ENCODE data around the gene BBS9. TPM values are rescaled to one million over a fixed set of nuclear protein-coding genes. Genes with fewer than 3 reads are reported as not detected.

The BBS9 gene
- polyA plus RNA-seq, 3 donors from 2014 or later, result 5.9 to 12.3 (median 10.8) TPM

- Mint-ChIP-seq H3K9me3 (no peaks in the 10 kb centered on the region), H3K4me3 (peak overlapping the region; percentile 85 to 91 (median 90)), H3K36me3 (no peaks in the 10 kb centered on the region), H3K27me3 (ENCODE audit: low read depth in 3 of 3) (peaks cover 4 to 18% (median 10%) of the 10 kb centered on the region in 3 donors), H3K27ac (peak overlapping the region in 4 of 6 donors; percentile 28 to 82 (median 64)), H3K4me1 (peaks cover 45 to 66% of the 10 kb centered on the region in 2 donors)
- peak in 2 of 3 donors; percentile 13 to 31 for DNase-seq
These were observed 22.0 kb upstream of the BBS9 start for GRCh38 chr7:33107136-33108066.

GRCh38 chr7:33108554-33109004 is 20.8 kb upstream of the BBS9 start:
- H3K9me3 Mint-ChIP-seq, result no peaks in the 10 kb centered on the region
- H3K4me3 Mint-ChIP-seq, result peak overlapping the region; percentile 85 to 91 (median 90)
- peaks cover 43 to 59% of the 10 kb centered on the region in 2 donors for H3K4me1 Mint-ChIP-seq
- H3K27ac Mint-ChIP-seq, result peak overlapping the region; percentile 49 to 85 (median 77)
- H3K36me3 Mint-ChIP-seq, result no peaks in the 10 kb centered on the region
- DNase-seq, result no peak
- H3K27me3 Mint-ChIP-seq (ENCODE audit: low read depth in 3 of 3), result peaks cover 4 to 22% (median 10%) of the 10 kb centered on the region in 3 donors

GRCh38 chr7:33109005-33109757 is 20.2 kb upstream of the BBS9 start, which contains the start of gene RP9:
Gene RP9, minus strand, starts transcription at chr7:33109404. Its CDS starts 32 bp downstream, at chr7:33109372.
- Mint-ChIP-seq H3K36me3 (no peaks in the 10 kb centered on the region), H3K27me3 (ENCODE audit: low read depth in 3 of 3) (peaks cover 4 to 24% (median 11%) of the 10 kb centered on the region in 3 donors), H3K27ac (peak within 1 kb of the TSS; percentile 49 to 85 (median 77)), H3K4me1 (peaks cover 38 to 53% of the 10 kb centered on the region in 2 donors), H3K4me3 (peak within 1 kb of the TSS; percentile 85 to 91 (median 90)), H3K9me3 (no peaks in the 10 kb centered on the region)
- peak; percentile 74 to 79 (median 78) for DNase-seq

GRCh38 chr7:33109758-33110238 is 19.6 kb upstream of the BBS9 start:
- Mint-ChIP-seq H3K4me3 (peak overlapping the region; percentile 61 to 82 (median 76)), H3K27ac (peak overlapping the region in 3 of 6 donors; percentile 13 to 84 (median 58)), H3K4me1 (peaks cover 35 to 50% of the 10 kb centered on the region in 2 donors), H3K9me3 (no peaks in the 10 kb centered on the region), H3K36me3 (no peaks in the 10 kb centered on the region), H3K27me3 (ENCODE audit: low read depth in 3 of 3) (peaks cover 4 to 24% (median 13%) of the 10 kb centered on the region in 3 donors)
- DNase-seq, result peak in 1 of 3 donors; percentile 13

- no peak overlapping the region for H3K4me3 Mint-ChIP-seq
- no peak overlapping the region for H3K27ac Mint-ChIP-seq
- H3K27me3 Mint-ChIP-seq (ENCODE audit: low read depth in 3 of 3), result peaks cover 6 to 26% (median 13%) of the 10 kb centered on the region in 3 donors
- H3K36me3 Mint-ChIP-seq, result no peaks in the 10 kb centered on the region
- peaks cover 27 to 33% of the 10 kb centered on the region in 2 donors for H3K4me1 Mint-ChIP-seq
- H3K9me3 Mint-ChIP-seq, result no peaks in the 10 kb centered on the region
- DNase-seq, result no peak
These were observed 17.8 kb upstream of the BBS9 start for GRCh38 chr7:33111614-33112013.

- H3K4me1 Mint-ChIP-seq, result peaks cover 1 to 5% of the 10 kb centered on the region in 2 donors
- DNase-seq, result no peak
- H3K9me3 Mint-ChIP-seq, result peaks cover 4 to 19% (median 9%) of the 10 kb centered on the region in 6 donors
- H3K27me3 Mint-ChIP-seq (ENCODE audit: low read depth in 3 of 3), result peaks cover 16 to 37% (median 30%) of the 10 kb centered on the region in 3 donors
- peaks cover 5 to 7% (median 5%) of the 10 kb centered on the region in 3 donors for H3K36me3 Mint-ChIP-seq
- H3K4me3 Mint-ChIP-seq, result no peak overlapping the region
- H3K27ac Mint-ChIP-seq, result no peak overlapping the region
These were observed 14.4 kb upstream of the BBS9 start for GRCh38 chr7:33114976-33115375.

GRCh38 chr7:33118383-33118782 is 11.0 kb upstream of the BBS9 start:
- Mint-ChIP-seq H3K36me3 (peaks cover 5 to 7% (median 5%) of the 10 kb centered on the region in 3 donors), H3K4me1 (no peaks in the 10 kb centered on the region), H3K27ac (no peak overlapping the region), H3K27me3 (ENCODE audit: low read depth in 3 of 3) (peaks cover 11 to 28% (median 26%) of the 10 kb centered on the region in 3 donors), H3K9me3 (peaks cover 4 to 19% (median 10%) of the 10 kb centered on the region in 6 donors), H3K4me3 (no peak overlapping the region)
- no peak for DNase-seq

- H3K4me3 Mint-ChIP-seq, result no peak overlapping the region
- H3K9me3 Mint-ChIP-seq, result no peaks in the 10 kb centered on the region
- peaks cover 0 to 4% (median 2%) of the 10 kb centered on the region in 3 donors for H3K27me3 Mint-ChIP-seq (ENCODE audit: low read depth in 3 of 3)
- no peaks in the 10 kb centered on the region for H3K36me3 Mint-ChIP-seq
- peaks cover 18 to 28% of the 10 kb centered on the region in 2 donors for H3K4me1 Mint-ChIP-seq
- no peak overlapping the region for H3K27ac Mint-ChIP-seq
- no peak for DNase-seq
These were observed 2.3 kb upstream of the BBS9 start for GRCh38 chr7:33127085-33127484.

- H3K27ac Mint-ChIP-seq, result peak overlapping the region; percentile 35 to 97 (median 93)
- no peak for DNase-seq
- peaks cover 18 to 30% of the 10 kb centered on the region in 2 donors for H3K4me1 Mint-ChIP-seq
- H3K9me3 Mint-ChIP-seq, result no peaks in the 10 kb centered on the region
- no peaks in the 10 kb centered on the region for H3K36me3 Mint-ChIP-seq
- H3K4me3 Mint-ChIP-seq, result peak overlapping the region; percentile 95 to 99 (median 97)
- H3K27me3 Mint-ChIP-seq (ENCODE audit: low read depth in 3 of 3), result peaks cover 0 to 4% (median 2%) of the 10 kb centered on the region in 3 donors
These were observed 754 bp upstream of the BBS9 start for GRCh38 chr7:33128631-33128989.

GRCh38 chr7:33129806-33130153 is 416 bp downstream of the BBS9 start:
- no peak for DNase-seq

GRCh38 chr7:33130184-33130583 is 820 bp downstream of the BBS9 start:
- no peak for DNase-seq
- peaks cover 1 to 4% (median 2%) of the 10 kb centered on the region in 3 donors for H3K27me3 Mint-ChIP-seq (ENCODE audit: low read depth in 3 of 3)
- peaks cover 18 to 30% of the 10 kb centered on the region in 2 donors for H3K4me1 Mint-ChIP-seq
- peaks cover 0 to under 1% (median 0%) of the 10 kb centered on the region in 6 donors for H3K9me3 Mint-ChIP-seq
- H3K27ac Mint-ChIP-seq, result peak overlapping the region in 5 of 6 donors; percentile 83 to 97 (median 93)
- peaks cover 0 to under 1% (median under 1%) of the 10 kb centered on the region in 3 donors for H3K36me3 Mint-ChIP-seq
- peak overlapping the region; percentile 95 to 99 (median 97) for H3K4me3 Mint-ChIP-seq

More at GRCh38 chr7:33129806-33130153, 416 bp downstream of the BBS9 start:
- H3K4me1 Mint-ChIP-seq, result peaks cover 18 to 30% of the 10 kb centered on the region in 2 donors
- H3K36me3 Mint-ChIP-seq, result no peaks in the 10 kb centered on the region
- peak overlapping the region; percentile 95 to 99 (median 97) for H3K4me3 Mint-ChIP-seq
- peak overlapping the region; percentile 83 to 97 (median 93) for H3K27ac Mint-ChIP-seq
- no peaks in the 10 kb centered on the region for H3K9me3 Mint-ChIP-seq
- peaks cover 1 to 4% (median 2%) of the 10 kb centered on the region in 3 donors for H3K27me3 Mint-ChIP-seq (ENCODE audit: low read depth in 3 of 3)

- peaks cover 0 to 2% of the 10 kb centered on the region in 2 donors for H3K4me1 Mint-ChIP-seq
- no peak overlapping the region for H3K4me3 Mint-ChIP-seq
- no peak overlapping the region for H3K27ac Mint-ChIP-seq
- peaks cover 0 to 5% (median 3%) of the 10 kb centered on the region in 6 donors for H3K9me3 Mint-ChIP-seq
- H3K36me3 Mint-ChIP-seq, result peaks cover 3 to 5% (median 4%) of the 10 kb centered on the region in 3 donors
- DNase-seq, result no peak
- peaks cover 0 to 4% (median 1%) of the 10 kb centered on the region in 3 donors for H3K27me3 Mint-ChIP-seq (ENCODE audit: low read depth in 3 of 3)
These were observed 7.7 kb downstream of the BBS9 start for GRCh38 chr7:33137103-33137502.

GRCh38 chr7:33142585-33142984 is 13.2 kb downstream of the BBS9 start:
- H3K27ac Mint-ChIP-seq, result no peak overlapping the region
- peaks cover 0 to 5% (median 0%) of the 10 kb centered on the region in 6 donors for H3K9me3 Mint-ChIP-seq
- H3K4me3 Mint-ChIP-seq, result no peak overlapping the region
- peaks cover 0 to 4% (median 0%) of the 10 kb centered on the region in 3 donors for H3K27me3 Mint-ChIP-seq (ENCODE audit: low read depth in 3 of 3)
- H3K36me3 Mint-ChIP-seq, result peaks cover 5 to 7% (median 5%) of the 10 kb centered on the region in 3 donors
- H3K4me1 Mint-ChIP-seq, result peaks cover 10 to 12% of the 10 kb centered on the region in 2 donors
- DNase-seq, result no peak
